Hepatocyte (in vitro differentiated cells): Measurements from ENCODE around the gene RAB3GAP2.

Experiments
- CTCF ChIP-seq: fragments of 200-600 bp; sonication (generic); IDR thresholded peaks from 2 replicates; pipeline ENCODE4 v1.5.1; 2016; ENCODE audit warnings: antibody characterized with exemption, mild to moderate bottlenecking; ENCODE audit not compliant: poor library complexity
- EZH2 ChIP-seq: fragments of 200-600 bp; sonication (generic); IDR thresholded peaks from 2 replicates; pipeline ENCODE4 v1.6.1; 2016; ENCODE audit warnings: antibody characterized with exemption, mild to moderate bottlenecking, borderline replicate concordance
- EZH2phosphoT487 ChIP-seq: fragments of 200-600 bp; sonication (generic); IDR thresholded peaks from one replicate; pipeline ENCODE4 v1.6.1; 2018; ENCODE audit warnings: antibody characterized with exemption, mild to moderate bottlenecking, low read depth, moderate library complexity; ENCODE audit not compliant: unreplicated experiment, severe bottlenecking

- TF ChIP-seq CTCF (no peak), EZH2 (no peak), EZH2phosphoT487 (no peak)
Measured at GRCh38 chr1:220153147-220153546, 119.1 kb downstream of the RAB3GAP2 start.
